ENCODE data around the gene RANBP9. TPM values are rescaled to one million over a fixed set of nuclear protein-coding genes. Genes with fewer than 3 reads are reported as not detected.
A peak's percentile ranks its signal among the peaks of the same experiment; 100 is the strongest.

Gene RANBP9
- total and polyA plus RNA-seq, 2 of the 13 experiments (the other 11 are each of a cell fraction or from before 2014, with no cell fraction given): 26.6 to 30.6 TPM

DNA sequence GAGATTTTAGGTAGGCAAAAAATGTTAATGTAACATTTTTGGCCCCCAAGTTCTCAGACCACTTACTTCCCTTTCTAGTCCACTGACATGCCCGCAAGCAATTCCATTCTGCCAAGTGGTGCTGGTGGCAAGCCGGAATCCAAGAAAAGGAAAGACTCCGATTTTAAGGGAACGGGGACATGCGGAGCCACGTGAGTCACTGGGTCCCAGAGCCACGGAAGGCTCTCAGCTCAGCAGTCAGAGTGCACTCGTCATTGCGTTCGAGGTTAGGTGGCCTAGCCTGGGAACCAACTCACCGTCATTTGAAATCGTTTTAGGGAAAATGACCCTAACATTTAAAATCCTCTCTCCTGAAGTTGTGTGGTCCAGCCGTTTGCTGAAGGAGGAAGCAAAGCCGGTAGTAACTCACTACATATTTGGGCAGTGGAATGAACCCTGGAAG is 137.9 kb downstream of the RANBP9 start (continued):
- TF ChIP-seq NFATC3 (CRISPR knock-in tag; IDR thresholded peaks at IDR 0.05): no peak
- TF ChIP-seq, protein P1, sequence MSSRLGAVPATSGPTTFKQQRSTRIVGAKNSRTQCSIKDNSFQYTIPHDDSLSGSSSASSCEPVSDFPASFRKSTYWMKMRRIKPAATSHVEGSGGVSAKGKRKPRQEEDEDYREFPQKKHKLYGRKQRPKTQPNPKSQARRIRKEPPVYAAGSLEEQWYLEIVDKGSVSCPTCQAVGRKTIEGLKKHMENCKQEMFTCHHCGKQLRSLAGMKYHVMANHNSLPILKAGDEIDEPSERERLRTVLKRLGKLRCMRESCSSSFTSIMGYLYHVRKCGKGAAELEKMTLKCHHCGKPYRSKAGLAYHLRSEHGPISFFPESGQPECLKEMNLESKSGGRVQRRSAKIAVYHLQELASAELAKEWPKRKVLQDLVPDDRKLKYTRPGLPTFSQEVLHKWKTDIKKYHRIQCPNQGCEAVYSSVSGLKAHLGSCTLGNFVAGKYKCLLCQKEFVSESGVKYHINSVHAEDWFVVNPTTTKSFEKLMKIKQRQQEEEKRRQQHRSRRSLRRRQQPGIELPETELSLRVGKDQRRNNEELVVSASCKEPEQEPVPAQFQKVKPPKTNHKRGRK (CRISPR knock-in tag; IDR thresholded peaks at IDR 0.05): no peak
- peak; percentile 57; the same call in 1 of the 2 replicates for TF ChIP-seq ZNF224 (CRISPR knock-in tag; IDR thresholded peaks at IDR 0.05)
- TF ChIP-seq NRL (CRISPR knock-in tag; IDR thresholded peaks at IDR 0.05; ENCODE audit: borderline replicate concordance): peak; percentile 66
- no peak for TF ChIP-seq MLLT10 (CRISPR knock-in tag; IDR thresholded peaks at IDR 0.05)
- no peak for TF ChIP-seq ZZZ3 (CRISPR knock-in tag; IDR thresholded peaks at IDR 0.05; ENCODE audit: borderline replicate concordance)
- TF ChIP-seq ZNF614 (CRISPR knock-in tag; IDR thresholded peaks at IDR 0.05; ENCODE audit: borderline replicate concordance): peak; percentile 35; the same call in 1 of the 2 replicates
- peak; percentile 55 for TF ChIP-seq PCBP2 (optimal IDR thresholded peaks at IDR 0.05; ENCODE audit: low read depth, low read length, poor library complexity, severe bottlenecking)
- TF ChIP-seq ZNF556 (CRISPR knock-in tag; IDR thresholded peaks at IDR 0.05; ENCODE audit: borderline replicate concordance): no peak
- TF ChIP-seq TSC22D2 (CRISPR knock-in tag; IDR thresholded peaks at IDR 0.05; ENCODE audit: borderline replicate concordance): no peak
- 0 out of 2 replicates have a peak, but pooled peaks have one; percentile 0 for TF ChIP-seq ZNF563 (CRISPR knock-in tag; IDR thresholded peaks at IDR 0.05)
- 0 out of 2 replicates have a peak, but pooled peaks have one; percentile 23 for TF ChIP-seq ZFP90 (CRISPR knock-in tag; IDR thresholded peaks at IDR 0.05; ENCODE audit: borderline replicate concordance)
- TF ChIP-seq ZMYM3 (CRISPR knock-in tag; IDR thresholded peaks at IDR 0.05): no peak
- TF ChIP-seq ATAD3A (CRISPR knock-in tag; IDR thresholded peaks at IDR 0.05): no peak
- TF ChIP-seq, protein P2, sequence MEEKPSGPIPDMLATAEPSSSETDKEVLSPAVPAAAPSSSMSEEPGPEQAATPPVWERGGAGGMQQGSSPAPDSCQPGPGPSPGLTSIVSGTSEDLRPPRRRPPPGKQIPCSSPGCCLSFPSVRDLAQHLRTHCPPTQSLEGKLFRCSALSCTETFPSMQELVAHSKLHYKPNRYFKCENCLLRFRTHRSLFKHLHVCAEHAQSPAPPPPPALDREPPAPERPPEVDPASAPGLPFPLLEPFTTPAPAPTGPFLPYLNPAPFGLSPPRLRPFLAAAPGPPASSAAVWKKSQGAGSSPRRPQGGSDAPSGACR (CRISPR knock-in tag; IDR thresholded peaks at IDR 0.05): 0 out of 2 replicates have a peak, but pooled peaks have one; percentile 34
- 0 out of 2 replicates have a peak, but pooled peaks have one; percentile 2 for TF ChIP-seq ZIK1 (CRISPR knock-in tag; IDR thresholded peaks at IDR 0.05; ENCODE audit: borderline replicate concordance, low read depth)
- TF ChIP-seq, protein P3, sequence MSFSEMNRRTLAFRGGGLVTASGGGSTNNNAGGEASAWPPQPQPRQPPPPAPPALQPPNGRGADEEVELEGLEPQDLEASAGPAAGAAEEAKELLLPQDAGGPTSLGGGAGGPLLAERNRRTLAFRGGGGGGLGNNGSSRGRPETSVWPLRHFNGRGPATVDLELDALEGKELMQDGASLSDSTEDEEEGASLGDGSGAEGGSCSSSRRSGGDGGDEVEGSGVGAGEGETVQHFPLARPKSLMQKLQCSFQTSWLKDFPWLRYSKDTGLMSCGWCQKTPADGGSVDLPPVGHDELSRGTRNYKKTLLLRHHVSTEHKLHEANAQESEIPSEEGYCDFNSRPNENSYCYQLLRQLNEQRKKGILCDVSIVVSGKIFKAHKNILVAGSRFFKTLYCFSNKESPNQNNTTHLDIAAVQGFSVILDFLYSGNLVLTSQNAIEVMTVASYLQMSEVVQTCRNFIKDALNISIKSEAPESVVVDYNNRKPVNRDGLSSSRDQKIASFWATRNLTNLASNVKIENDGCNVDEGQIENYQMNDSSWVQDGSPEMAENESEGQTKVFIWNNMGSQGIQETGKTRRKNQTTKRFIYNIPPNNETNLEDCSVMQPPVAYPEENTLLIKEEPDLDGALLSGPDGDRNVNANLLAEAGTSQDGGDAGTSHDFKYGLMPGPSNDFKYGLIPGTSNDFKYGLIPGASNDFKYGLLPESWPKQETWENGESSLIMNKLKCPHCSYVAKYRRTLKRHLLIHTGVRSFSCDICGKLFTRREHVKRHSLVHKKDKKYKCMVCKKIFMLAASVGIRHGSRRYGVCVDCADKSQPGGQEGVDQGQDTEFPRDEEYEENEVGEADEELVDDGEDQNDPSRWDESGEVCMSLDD (CRISPR knock-in tag; IDR thresholded peaks at IDR 0.05; ENCODE audit: borderline replicate concordance): peak; percentile 26; the same call in 1 of the 2 replicates
- TF ChIP-seq, protein P4, sequence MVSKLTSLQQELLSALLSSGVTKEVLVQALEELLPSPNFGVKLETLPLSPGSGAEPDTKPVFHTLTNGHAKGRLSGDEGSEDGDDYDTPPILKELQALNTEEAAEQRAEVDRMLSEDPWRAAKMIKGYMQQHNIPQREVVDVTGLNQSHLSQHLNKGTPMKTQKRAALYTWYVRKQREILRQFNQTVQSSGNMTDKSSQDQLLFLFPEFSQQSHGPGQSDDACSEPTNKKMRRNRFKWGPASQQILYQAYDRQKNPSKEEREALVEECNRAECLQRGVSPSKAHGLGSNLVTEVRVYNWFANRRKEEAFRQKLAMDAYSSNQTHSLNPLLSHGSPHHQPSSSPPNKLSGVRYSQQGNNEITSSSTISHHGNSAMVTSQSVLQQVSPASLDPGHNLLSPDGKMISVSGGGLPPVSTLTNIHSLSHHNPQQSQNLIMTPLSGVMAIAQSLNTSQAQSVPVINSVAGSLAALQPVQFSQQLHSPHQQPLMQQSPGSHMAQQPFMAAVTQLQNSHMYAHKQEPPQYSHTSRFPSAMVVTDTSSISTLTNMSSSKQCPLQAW (CRISPR knock-in tag; IDR thresholded peaks at IDR 0.05): no peak
- TF ChIP-seq ZBTB38 (CRISPR knock-in tag; IDR thresholded peaks at IDR 0.05): peak; percentile 22; the same call in 1 of the 2 replicates
- TF ChIP-seq, protein P5, sequence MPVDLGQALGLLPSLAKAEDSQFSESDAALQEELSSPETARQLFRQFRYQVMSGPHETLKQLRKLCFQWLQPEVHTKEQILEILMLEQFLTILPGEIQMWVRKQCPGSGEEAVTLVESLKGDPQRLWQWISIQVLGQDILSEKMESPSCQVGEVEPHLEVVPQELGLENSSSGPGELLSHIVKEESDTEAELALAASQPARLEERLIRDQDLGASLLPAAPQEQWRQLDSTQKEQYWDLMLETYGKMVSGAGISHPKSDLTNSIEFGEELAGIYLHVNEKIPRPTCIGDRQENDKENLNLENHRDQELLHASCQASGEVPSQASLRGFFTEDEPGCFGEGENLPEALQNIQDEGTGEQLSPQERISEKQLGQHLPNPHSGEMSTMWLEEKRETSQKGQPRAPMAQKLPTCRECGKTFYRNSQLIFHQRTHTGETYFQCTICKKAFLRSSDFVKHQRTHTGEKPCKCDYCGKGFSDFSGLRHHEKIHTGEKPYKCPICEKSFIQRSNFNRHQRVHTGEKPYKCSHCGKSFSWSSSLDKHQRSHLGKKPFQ (CRISPR knock-in tag; IDR thresholded peaks at IDR 0.05; ENCODE audit: insufficient replicate concordance): peak; percentile 30
- no peak for TF ChIP-seq LCORL (IDR thresholded peaks at IDR 0.05)
- peak; percentile 60; the same call in 1 of the 2 replicates for TF ChIP-seq LCORL (CRISPR knock-in tag; IDR thresholded peaks at IDR 0.05)
